Activated CD4-positive, alpha-beta memory T cell treated with anti-CD3 and anti-CD28 coated beads, Interleukin-2, amount 10 ng/mL, durations not matched to agents 7 days and 5 days (primary cell): Measurements from ENCODE around the gene HS3ST2. TPM values are rescaled to one million over a fixed set of nuclear protein-coding genes. Genes with fewer than 3 reads are reported as not detected.
"Not testable (repeated sequence)": the region's sequence is repeated elsewhere in the genome, so short reads cannot be mapped to it uniquely, and the experiment has no call there.

Source experiments
- CTCF ChIA-PET: fragments of 350-600 bp; sonication (Branson Sonifier 250); formaldehyde crosslinking; loops from one replicate; lab custom pipeline; 2021; ENCODE audit warnings: antibody characterized with exemption, inconsistent platforms; lab: Charles Lee
- POLR2A ChIA-PET: fragments of 350-600 bp; sonication (Branson Sonifier 250); formaldehyde crosslinking; loops from one replicate; lab custom pipeline; 2021; ENCODE audit warnings: antibody characterized with exemption; lab: Charles Lee
- DNase-seq: peaks from one replicate; pipeline ENCODE4 v3.0.0-alpha.2; 2020
- H3K27ac Mint-ChIP-seq: one replicate; pipeline ENCODE4 v1.8.0; 2021; ENCODE audit warnings: mild to moderate bottlenecking, mixed read lengths
- H3K27me3 Mint-ChIP-seq: one replicate; pipeline ENCODE4 v1.8.0; 2021; ENCODE audit warnings: mixed read lengths
- H3K36me3 Mint-ChIP-seq: one replicate; pipeline ENCODE4 v1.8.0; 2021; ENCODE audit warnings: low read depth, mixed read lengths
- H3K4me1 Mint-ChIP-seq: one replicate; pipeline ENCODE4 v1.8.0; 2021; ENCODE audit warnings: mixed read lengths
- H3K4me3 Mint-ChIP-seq: one replicate; pipeline ENCODE4 v1.8.0; 2021; ENCODE audit warnings: mild to moderate bottlenecking, mixed read lengths
- H3K9me3 Mint-ChIP-seq: one replicate; pipeline ENCODE4 v1.8.0; 2021; ENCODE audit warnings: mixed read lengths
- total RNA-seq, 2 experiments: library from RNA; stranded (reverse); gene quantifications; one replicate each; pipeline ENCODE4 v1.2.3, GENCODE V29; 2021

Gene HS3ST2
- total RNA-seq, 2 experiments from 2014 or later, result not detected

DNA sequence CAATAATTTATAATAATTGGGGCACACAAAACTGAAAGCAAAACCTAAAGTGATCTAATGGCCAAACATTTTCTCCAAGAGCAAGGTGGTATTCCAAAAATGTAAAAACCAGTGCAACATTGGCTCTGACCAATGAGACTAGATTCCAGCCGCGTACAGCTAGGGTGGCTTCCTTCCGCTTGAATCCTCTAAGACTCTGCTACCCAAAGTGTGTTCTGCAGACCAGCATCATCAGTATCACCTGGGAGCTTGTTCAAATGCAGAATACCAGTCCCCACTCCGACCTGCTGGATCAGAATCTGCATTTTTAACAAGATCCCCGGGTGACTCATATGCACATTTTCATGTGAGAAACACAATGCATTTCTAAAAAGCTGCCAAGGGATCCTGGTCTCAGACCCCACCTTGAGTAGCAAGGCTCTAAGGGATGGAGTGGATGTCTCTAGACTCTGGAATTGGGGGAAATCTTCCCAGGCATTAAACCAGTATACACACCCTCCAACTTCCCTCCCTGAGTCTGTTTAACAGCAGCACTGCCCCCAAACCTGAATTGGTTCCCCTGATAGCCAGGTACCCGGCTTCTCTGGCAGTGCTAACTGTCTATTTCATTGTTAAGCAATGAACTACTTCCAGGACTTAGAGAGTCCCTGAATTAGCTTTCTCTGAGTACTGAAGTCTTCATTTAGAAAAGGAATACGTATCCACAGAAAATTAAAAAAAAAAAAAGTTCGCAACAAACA, 118.2 kb downstream of the HS3ST2 start:
- peaks cover 17% of the 10 kb centered on the region for H3K27me3 Mint-ChIP-seq
- no peak for DNase-seq
- H3K9me3 Mint-ChIP-seq, result no peaks in the 10 kb centered on the region
- ChIA-PET CTCF (no interaction called here), POLR2A (no interaction called here)
- H3K36me3 Mint-ChIP-seq, result no peaks in the 10 kb centered on the region
- H3K4me1 Mint-ChIP-seq, result no peaks in the 10 kb centered on the region
- no peak overlapping the region for H3K27ac Mint-ChIP-seq
- no peak overlapping the region for H3K4me3 Mint-ChIP-seq

DNA sequence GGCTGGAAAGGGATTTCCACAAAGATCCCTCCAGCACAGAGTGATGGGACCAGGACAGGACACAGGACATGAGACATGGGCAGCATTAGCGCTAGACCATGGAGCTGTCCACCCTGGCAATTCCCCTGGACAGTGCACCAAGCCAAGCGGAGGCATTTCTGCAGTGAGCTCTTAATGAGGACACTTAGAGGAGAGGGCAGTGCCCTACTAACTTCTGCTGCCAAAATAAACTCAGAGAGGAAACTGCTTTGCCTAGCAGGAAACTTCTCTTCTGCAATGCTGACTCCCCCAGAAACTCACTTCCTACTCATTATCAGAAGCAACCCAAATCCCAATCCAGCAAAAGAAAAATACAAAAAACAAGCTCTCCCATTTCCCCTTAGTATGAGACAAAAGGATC, 119.2 kb downstream of the HS3ST2 start:
- POLR2A ChIA-PET, result no interaction called here
- H3K4me3 Mint-ChIP-seq, result no peak overlapping the region
- no peak overlapping the region for H3K27ac Mint-ChIP-seq
- H3K36me3 Mint-ChIP-seq, result no peaks in the 10 kb centered on the region
- no peaks in the 10 kb centered on the region for H3K4me1 Mint-ChIP-seq
- CTCF ChIA-PET, result no interaction called here
- no peaks in the 10 kb centered on the region for H3K9me3 Mint-ChIP-seq
- DNase-seq, result no peak
- peaks cover 16% of the 10 kb centered on the region for H3K27me3 Mint-ChIP-seq

DNA sequence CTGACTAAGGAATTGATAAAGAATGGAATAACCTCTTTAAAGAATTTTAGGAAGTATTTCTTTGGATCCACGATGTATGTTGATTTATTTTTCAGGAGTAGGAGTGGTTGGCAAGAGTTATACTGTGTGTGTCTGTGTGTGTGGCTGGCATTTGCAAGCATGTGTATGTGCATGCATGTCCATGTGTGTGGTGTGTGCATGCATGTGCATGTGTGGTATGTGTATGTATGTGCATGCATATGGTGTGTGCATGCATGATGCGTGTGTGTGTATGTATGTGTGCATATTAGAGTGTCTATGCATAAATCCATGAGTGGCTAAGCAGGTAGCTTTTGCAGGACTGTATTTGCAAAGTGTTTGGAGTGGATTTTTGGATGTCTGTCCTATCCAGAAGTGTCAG, 120.8 kb downstream of the HS3ST2 start:
- DNase-seq, result no peak
- ChIA-PET POLR2A (no interaction called here), CTCF (no interaction called here)
- Mint-ChIP-seq H3K27ac (no peak overlapping the region), H3K9me3 (no peaks in the 10 kb centered on the region), H3K27me3 (peaks cover 13% of the 10 kb centered on the region), H3K4me3 (no peak overlapping the region), H3K4me1 (no peaks in the 10 kb centered on the region), H3K36me3 (no peaks in the 10 kb centered on the region)

DNA sequence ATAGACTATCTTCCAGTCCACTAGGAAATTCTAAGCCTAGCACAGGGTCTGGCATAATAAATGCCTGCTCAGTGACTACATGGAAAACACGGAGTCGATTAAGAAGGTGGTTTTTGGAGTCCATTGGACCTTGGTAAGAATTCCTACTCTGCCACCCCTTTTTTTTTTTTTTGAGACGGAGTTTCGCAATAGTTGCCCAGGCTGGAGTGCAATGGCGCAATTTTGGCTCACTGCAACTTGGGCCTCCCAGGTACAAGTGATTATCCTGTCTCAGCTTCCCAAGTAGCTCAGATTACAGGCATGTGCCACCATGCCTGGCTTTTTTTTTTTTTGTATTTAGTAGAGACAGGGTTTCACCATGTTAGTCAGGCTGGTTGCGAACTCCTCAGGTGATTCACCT, 123.2 kb downstream of the HS3ST2 start:
- H3K27ac Mint-ChIP-seq, result no peak overlapping the region
- ChIA-PET CTCF (no interaction called here), POLR2A (no interaction called here)
- H3K36me3 Mint-ChIP-seq, result no peaks in the 10 kb centered on the region
- no peak for DNase-seq
- H3K4me3 Mint-ChIP-seq, result no peak overlapping the region
- H3K27me3 Mint-ChIP-seq, result peaks cover 13% of the 10 kb centered on the region
- no peaks in the 10 kb centered on the region for H3K4me1 Mint-ChIP-seq
- no peaks in the 10 kb centered on the region for H3K9me3 Mint-ChIP-seq

- H3K9me3 Mint-ChIP-seq, result no peaks in the 10 kb centered on the region
- peaks cover 8% of the 10 kb centered on the region for H3K27me3 Mint-ChIP-seq
- no peaks in the 10 kb centered on the region for H3K4me1 Mint-ChIP-seq
- H3K27ac Mint-ChIP-seq, result no peak overlapping the region
- H3K36me3 Mint-ChIP-seq, result no peaks in the 10 kb centered on the region
- no peak for DNase-seq
- no peak overlapping the region for H3K4me3 Mint-ChIP-seq
- ChIA-PET CTCF (no interaction called here), POLR2A (no interaction called here)
Measured at GRCh38 chr16:22938647-22939046, 124.7 kb downstream of the HS3ST2 start.

DNA sequence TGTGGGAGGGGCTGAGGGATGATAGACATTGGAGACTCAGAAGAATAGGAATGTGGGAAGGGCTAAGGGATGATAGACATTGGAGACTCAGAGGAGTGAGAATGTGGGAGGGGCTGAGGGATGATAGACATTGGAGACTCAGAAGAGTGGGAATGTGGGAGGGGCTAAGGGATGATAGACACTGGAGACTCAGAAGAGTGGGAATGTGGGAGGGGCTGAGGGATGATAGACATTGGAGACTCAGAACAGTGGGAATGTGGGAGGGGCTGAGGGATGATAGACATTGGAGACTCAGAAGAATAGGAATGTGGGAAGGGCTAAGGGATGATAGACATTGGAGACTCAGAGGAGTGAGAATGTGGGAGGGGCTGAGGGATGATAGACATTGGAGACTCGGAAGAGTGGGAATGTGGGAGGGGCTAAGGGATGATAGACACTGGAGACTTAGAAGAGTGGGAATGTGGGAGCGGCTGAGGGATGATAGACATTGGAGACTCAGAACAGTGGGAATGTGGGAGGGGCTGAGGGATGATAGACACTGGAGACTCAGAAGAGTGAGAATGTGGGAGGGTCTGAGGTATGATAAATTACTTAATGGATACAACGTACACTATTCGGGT, 125.9 kb downstream of the HS3ST2 start:
- H3K4me3 Mint-ChIP-seq, H3K36me3 Mint-ChIP-seq, POLR2A ChIA-PET, CTCF ChIA-PET, H3K9me3 Mint-ChIP-seq, H3K4me1 Mint-ChIP-seq, H3K27ac Mint-ChIP-seq, DNase-seq: not testable (repeated sequence)
- peaks cover 11% of the 10 kb centered on the region for H3K27me3 Mint-ChIP-seq

- ChIA-PET POLR2A (no interaction called here), CTCF (no interaction called here)
- H3K27ac Mint-ChIP-seq, result no peak overlapping the region
- no peaks in the 10 kb centered on the region for H3K36me3 Mint-ChIP-seq
- no peaks in the 10 kb centered on the region for H3K4me1 Mint-ChIP-seq
- DNase-seq, result no peak
- H3K4me3 Mint-ChIP-seq, result no peak overlapping the region
- peaks cover 17% of the 10 kb centered on the region for H3K27me3 Mint-ChIP-seq
- no peaks in the 10 kb centered on the region for H3K9me3 Mint-ChIP-seq
Measured at GRCh38 chr16:22941970-22942501, 128.1 kb downstream of the HS3ST2 start.

- Mint-ChIP-seq H3K4me1 (no peaks in the 10 kb centered on the region), H3K27ac (no peak overlapping the region), H3K9me3 (no peaks in the 10 kb centered on the region), H3K27me3 (peaks cover 22% of the 10 kb centered on the region), H3K4me3 (no peak overlapping the region), H3K36me3 (no peaks in the 10 kb centered on the region)
- no peak for DNase-seq
- POLR2A ChIA-PET, result no interaction called here
- CTCF ChIA-PET, result no interaction called here
Measured at GRCh38 chr16:22942811-22943210, 128.8 kb downstream of the HS3ST2 start.

GRCh38 chr16:22945361-22945760, 131.4 kb downstream of the HS3ST2 start:
- ChIA-PET CTCF (no interaction called here), POLR2A (no interaction called here)
- H3K4me3 Mint-ChIP-seq, result no peak overlapping the region
- H3K27ac Mint-ChIP-seq, result no peak overlapping the region
- H3K36me3 Mint-ChIP-seq, result no peaks in the 10 kb centered on the region
- no peak for DNase-seq
- peaks cover 5% of the 10 kb centered on the region for H3K4me1 Mint-ChIP-seq
- peaks cover 31% of the 10 kb centered on the region for H3K27me3 Mint-ChIP-seq
- H3K9me3 Mint-ChIP-seq, result no peaks in the 10 kb centered on the region

DNA sequence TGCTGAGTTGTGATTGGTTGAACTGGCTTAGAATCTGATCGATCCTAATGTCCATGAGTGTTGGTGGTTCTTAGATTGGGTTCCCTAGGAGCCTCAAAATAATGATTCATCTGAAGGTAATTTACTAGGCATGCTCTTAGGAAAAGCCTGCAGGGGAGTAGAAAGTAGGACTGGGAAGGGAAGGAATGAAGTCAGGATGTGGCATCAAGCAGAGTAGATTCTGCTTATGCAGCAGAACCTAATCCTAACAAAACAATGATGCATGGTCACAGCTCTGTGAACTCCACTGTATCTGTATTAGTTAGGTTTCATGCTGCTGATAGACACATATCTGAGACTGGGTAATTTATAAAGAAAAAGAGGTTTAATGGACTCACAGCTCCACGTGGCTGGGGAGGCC, 132.5 kb downstream of the HS3ST2 start:
- Mint-ChIP-seq H3K27me3 (peaks cover 31% of the 10 kb centered on the region), H3K36me3 (no peaks in the 10 kb centered on the region), H3K4me3 (no peak overlapping the region), H3K9me3 (no peaks in the 10 kb centered on the region), H3K27ac (no peak overlapping the region), H3K4me1 (peaks cover 5% of the 10 kb centered on the region)
- DNase-seq, result no peak
- POLR2A ChIA-PET, result no interaction called here
- CTCF ChIA-PET, result no interaction called here

GRCh38 chr16:22948058-22948602, 134.2 kb downstream of the HS3ST2 start:
- CTCF ChIA-PET, result no interaction called here
- no peak overlapping the region for H3K4me3 Mint-ChIP-seq
- H3K9me3 Mint-ChIP-seq, result no peaks in the 10 kb centered on the region
- H3K27me3 Mint-ChIP-seq, result peaks cover 32% of the 10 kb centered on the region
- POLR2A ChIA-PET, result no interaction called here
- H3K27ac Mint-ChIP-seq, result no peak overlapping the region
- DNase-seq, result no peak
- H3K36me3 Mint-ChIP-seq, result no peaks in the 10 kb centered on the region
- peaks cover 5% of the 10 kb centered on the region for H3K4me1 Mint-ChIP-seq

- H3K9me3 Mint-ChIP-seq, result no peaks in the 10 kb centered on the region
- H3K36me3 Mint-ChIP-seq, result no peaks in the 10 kb centered on the region
- ChIA-PET POLR2A (no interaction called here), CTCF (no interaction called here)
- DNase-seq, result peak; percentile 67
- H3K4me1 Mint-ChIP-seq, result peaks cover 5% of the 10 kb centered on the region
- peaks cover 30% of the 10 kb centered on the region for H3K27me3 Mint-ChIP-seq
- no peak overlapping the region for H3K27ac Mint-ChIP-seq
- H3K4me3 Mint-ChIP-seq, result no peak overlapping the region
Measured at GRCh38 chr16:22948603-22949368, 134.8 kb downstream of the HS3ST2 start.

- ChIA-PET CTCF (no interaction called here), POLR2A (no interaction called here)
- H3K36me3 Mint-ChIP-seq, result no peaks in the 10 kb centered on the region
- peaks cover 15% of the 10 kb centered on the region for H3K27me3 Mint-ChIP-seq
- no peak overlapping the region for H3K27ac Mint-ChIP-seq
- DNase-seq, result no peak
- no peak overlapping the region for H3K4me3 Mint-ChIP-seq
- H3K9me3 Mint-ChIP-seq, result no peaks in the 10 kb centered on the region
- H3K4me1 Mint-ChIP-seq, result no peaks in the 10 kb centered on the region
Measured at GRCh38 chr16:22955461-22956070, 141.6 kb downstream of the HS3ST2 start.
